Measurements from ENCODE around the gene AGPAT3. TPM values are rescaled to one million over a fixed set of nuclear protein-coding genes. Genes with fewer than 3 reads are reported as not detected.

The AGPAT3 gene
- total and polyA plus RNA-seq, 2 donors (not counting 1 experiment from before 2014, with no cell fraction given), result 29.4 to 44.9 TPM

GRCh38 chr21:43825242-43825935, 39.6 kb upstream of the AGPAT3 start:
- no peak overlapping the region for H2AFZ ChIP-seq (ENCODE audit: low read length)
- peaks cover 2% of the 10 kb centered on the region for H3K27me3 ChIP-seq (ENCODE audit: control insufficient read depth, insufficient read depth, low read length)
- H3K36me3 ChIP-seq (ENCODE audit: control insufficient read depth, insufficient read depth, low read length), result no peaks in the 10 kb centered on the region
- H3K9me3 ChIP-seq (ENCODE audit: control insufficient read depth, insufficient read depth, low read depth, low read length), result no peaks in the 10 kb centered on the region
- H3K4me1 ChIP-seq (ENCODE audit: control insufficient read depth, extremely low read depth, insufficient read depth, low read length), result no peaks in the 10 kb centered on the region
- H3K4me3 ChIP-seq (replicated peaks in 1 of 4; ENCODE audit: control extremely low read depth in 1 of 4, insufficient read depth in 1 of 4, low read depth in 3 of 4, low read length in 4 of 4), result no peak overlapping the region
- TF ChIP-seq CTCF (conservative IDR thresholded peaks at IDR 0.05 in 1 of 2, IDR thresholded peaks at IDR 0.05 in 1 of 2; ENCODE audit: low read depth in 1 of 2, low read length in 2 of 2) (no peak), EZH2 (IDR thresholded peaks at IDR 0.05; ENCODE audit: low read length, missing control alignments) (no peak)
- no peaks in the 10 kb centered on the region for H4K20me1 ChIP-seq (ENCODE audit: control insufficient read depth, extremely low read depth, insufficient read depth, low read length)
- no peak for DNase-seq (ENCODE audit: low read depth in 2 of 2)
- no peak overlapping the region for H3K4me2 ChIP-seq (ENCODE audit: extremely low read depth, insufficient read depth, low read length)
- no peaks in the 10 kb centered on the region for H3K79me2 ChIP-seq (ENCODE audit: control insufficient read depth, insufficient read depth, low read length)
- H3K27ac ChIP-seq (ENCODE audit: insufficient read depth, low read length), result no peak overlapping the region
- no peak overlapping the region for H3K9ac ChIP-seq (ENCODE audit: insufficient read depth, low read length)

GRCh38 chr21:43825936-43826622, 38.9 kb upstream of the AGPAT3 start:
- no peaks in the 10 kb centered on the region for H4K20me1 ChIP-seq (ENCODE audit: control insufficient read depth, extremely low read depth, insufficient read depth, low read length)
- no peaks in the 10 kb centered on the region for H3K79me2 ChIP-seq (ENCODE audit: control insufficient read depth, insufficient read depth, low read length)
- TF ChIP-seq EZH2 (IDR thresholded peaks at IDR 0.05; ENCODE audit: low read length, missing control alignments), result no peak
- peak in 1 of 2 donors; percentile 7 for TF ChIP-seq CTCF (conservative IDR thresholded peaks at IDR 0.05 in 1 of 2, IDR thresholded peaks at IDR 0.05 in 1 of 2; ENCODE audit: low read depth in 1 of 2, low read length in 2 of 2)
- H3K4me1 ChIP-seq (ENCODE audit: control insufficient read depth, extremely low read depth, insufficient read depth, low read length), result no peaks in the 10 kb centered on the region
- H3K4me2 ChIP-seq (ENCODE audit: extremely low read depth, insufficient read depth, low read length), result no peak overlapping the region
- no peaks in the 10 kb centered on the region for H3K9me3 ChIP-seq (ENCODE audit: control insufficient read depth, insufficient read depth, low read depth, low read length)
- DNase-seq (ENCODE audit: low read depth in 2 of 2), result peak in 1 of 2 donors; percentile 7
- H3K27me3 ChIP-seq (ENCODE audit: control insufficient read depth, insufficient read depth, low read length), result peaks cover 2% of the 10 kb centered on the region
- H3K4me3 ChIP-seq (replicated peaks in 1 of 4; ENCODE audit: control extremely low read depth in 1 of 4, insufficient read depth in 1 of 4, low read depth in 3 of 4, low read length in 4 of 4), result no peak overlapping the region
- no peak overlapping the region for H3K9ac ChIP-seq (ENCODE audit: insufficient read depth, low read length)
- H2AFZ ChIP-seq (ENCODE audit: low read length), result no peak overlapping the region
- H3K27ac ChIP-seq (ENCODE audit: insufficient read depth, low read length), result no peak overlapping the region
- no peaks in the 10 kb centered on the region for H3K36me3 ChIP-seq (ENCODE audit: control insufficient read depth, insufficient read depth, low read length)

- no peak overlapping the region for H3K9ac ChIP-seq (ENCODE audit: insufficient read depth, low read length)
- H3K4me2 ChIP-seq (ENCODE audit: extremely low read depth, insufficient read depth, low read length), result no peak overlapping the region
- no peaks in the 10 kb centered on the region for H3K4me1 ChIP-seq (ENCODE audit: control insufficient read depth, extremely low read depth, insufficient read depth, low read length)
- H3K9me3 ChIP-seq (ENCODE audit: control insufficient read depth, insufficient read depth, low read depth, low read length), result no peaks in the 10 kb centered on the region
- H3K36me3 ChIP-seq (ENCODE audit: control insufficient read depth, insufficient read depth, low read length), result no peaks in the 10 kb centered on the region
- H3K27ac ChIP-seq (ENCODE audit: insufficient read depth, low read length), result no peak overlapping the region
- no peak for TF ChIP-seq EZH2 (IDR thresholded peaks at IDR 0.05; ENCODE audit: low read length, missing control alignments)
- no peak for TF ChIP-seq CTCF (conservative IDR thresholded peaks at IDR 0.05 in 1 of 2, IDR thresholded peaks at IDR 0.05 in 1 of 2; ENCODE audit: low read depth in 1 of 2, low read length in 2 of 2)
- no peaks in the 10 kb centered on the region for H3K79me2 ChIP-seq (ENCODE audit: control insufficient read depth, insufficient read depth, low read length)
- H4K20me1 ChIP-seq (ENCODE audit: control insufficient read depth, extremely low read depth, insufficient read depth, low read length), result no peaks in the 10 kb centered on the region
- DNase-seq (ENCODE audit: low read depth in 2 of 2), result no peak
- H3K4me3 ChIP-seq (replicated peaks in 1 of 4; ENCODE audit: control extremely low read depth in 1 of 4, insufficient read depth in 1 of 4, low read depth in 3 of 4, low read length in 4 of 4), result no peak overlapping the region
- H3K27me3 ChIP-seq (ENCODE audit: control insufficient read depth, insufficient read depth, low read length), result peaks cover 2% of the 10 kb centered on the region
- no peak overlapping the region for H2AFZ ChIP-seq (ENCODE audit: low read length)
Measured at GRCh38 chr21:43826623-43826974, 38.4 kb upstream of the AGPAT3 start.
